Hindlimb muscle (tissue), 1 donor: Measurements from ENCODE around the gene RNF31. TPM values are rescaled to one million over a fixed set of nuclear protein-coding genes. Genes with fewer than 3 reads are reported as not detected.
"Not testable (repeated sequence)": the region's sequence is repeated elsewhere in the genome, so short reads cannot be mapped to it uniquely, and the experiment has no call there.

ENCODE experiments used
- DNase-seq: peaks from one replicate; pipeline ENCODE4 v3.0.0-alpha.2; 2013
- polyA plus RNA-seq: library from polyadenylated mRNA; unstranded; fragments of 120-200 nt; gene quantifications from one replicate; pipeline ENCODE4 v1.2.1, GENCODE V29; 2013; ENCODE audit not compliant: insufficient read length

The RNF31 gene
- polyA plus RNA-seq, 1 donor = 39.5 TPM

- not testable (repeated sequence) for DNase-seq
Measured at GRCh38 chr14:24203249-24203886, 56.1 kb downstream of the RNF31 start.

DNA sequence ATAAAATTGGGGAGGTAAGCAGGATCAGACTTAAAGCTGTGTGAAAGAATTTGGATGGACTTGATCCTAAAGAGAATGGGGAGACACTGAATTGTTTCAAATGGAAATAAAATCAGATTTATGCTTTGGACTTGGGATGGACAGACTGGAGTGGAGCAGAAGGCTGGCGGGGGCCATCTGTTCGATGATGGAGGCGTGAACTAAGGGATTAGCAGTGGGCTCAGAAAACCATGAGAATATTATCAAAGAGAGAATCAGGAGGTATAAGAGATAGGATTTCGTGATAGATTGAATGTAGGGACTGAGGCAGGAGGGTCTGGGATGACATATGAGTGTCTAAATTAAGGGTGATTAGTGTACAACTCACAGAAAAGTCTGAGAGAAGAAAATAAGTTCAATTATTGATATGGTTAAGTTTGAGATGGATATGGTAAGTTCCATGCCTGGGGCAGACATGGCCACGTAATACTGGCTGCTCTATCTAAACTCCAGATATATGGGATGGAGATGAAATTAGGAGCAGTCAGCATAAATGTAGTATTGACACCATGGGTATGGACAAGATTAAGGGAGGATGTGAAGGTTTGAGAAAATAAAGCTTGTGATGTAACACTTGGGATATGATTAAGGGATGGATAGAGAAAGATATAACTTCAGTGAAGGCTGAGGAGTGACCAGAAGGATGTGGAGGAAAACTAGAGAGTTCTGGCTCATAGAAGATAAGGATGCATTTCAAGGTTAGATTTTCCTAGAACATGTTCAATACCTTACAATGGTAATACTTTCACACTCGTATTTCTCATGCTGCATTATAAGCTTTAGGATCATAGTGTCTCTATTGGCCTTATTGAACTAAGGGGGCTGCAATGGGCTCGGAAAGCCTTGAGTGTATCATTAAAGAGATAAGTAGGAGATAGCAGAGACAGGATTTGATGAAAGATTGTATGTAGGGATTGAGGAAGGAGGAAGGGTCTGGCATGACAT lies 57.2 kb downstream of the RNF31 start:
- DNase-seq = no peak

DNA sequence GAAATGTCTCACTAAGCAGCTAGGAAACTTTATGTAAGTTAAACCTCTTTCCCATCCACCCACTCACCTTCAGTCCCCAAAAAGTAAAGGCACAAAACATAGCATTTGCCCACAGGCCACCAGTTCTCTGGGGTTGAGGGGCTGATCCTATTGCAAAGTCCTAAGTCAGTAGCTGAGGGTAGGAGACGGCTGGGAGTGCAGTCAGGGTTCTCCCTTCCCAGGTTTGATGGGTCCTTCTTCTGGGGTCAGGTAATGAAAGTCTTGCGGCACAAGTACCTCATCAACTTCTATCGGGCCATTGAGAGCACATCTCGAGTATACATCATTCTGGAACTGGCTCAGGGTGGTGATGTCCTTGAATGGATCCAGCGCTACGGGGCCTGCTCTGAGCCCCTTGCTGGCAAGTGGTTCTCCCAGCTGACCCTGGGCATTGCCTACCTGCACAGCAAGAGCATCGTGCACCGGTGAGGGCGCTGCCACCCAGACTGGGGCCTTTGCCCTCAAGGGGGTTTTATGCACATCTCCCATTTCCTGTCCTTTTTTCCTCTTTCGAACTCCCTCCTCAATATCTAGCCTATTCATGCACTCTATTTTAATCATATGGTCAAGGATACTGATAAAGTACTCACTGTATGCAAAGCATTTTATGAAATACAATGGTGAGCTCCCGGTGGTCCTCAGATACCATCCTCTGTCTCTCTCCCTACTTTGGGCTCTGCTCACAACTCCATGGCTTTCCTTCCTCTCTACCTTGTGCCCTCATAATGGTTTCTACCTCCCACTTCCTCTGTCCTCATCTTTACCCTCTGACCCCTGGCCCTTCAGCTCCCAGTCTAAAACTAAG lies 59.2 kb downstream of the RNF31 start:
- no peak for DNase-seq

- no peak for DNase-seq
Measured at GRCh38 chr14:24207104-24207551, 59.8 kb downstream of the RNF31 start.

GRCh38 chr14:24207625-24208024 lies 60.3 kb downstream of the RNF31 start:
- DNase-seq = no peak

Other genes with a start within 250 kb of the RNF31 start
- 21.9 TPM for gene DHRS4, start 193.7 kb upstream of the RNF31 start, polyA plus RNA-seq
- 9.2 TPM for gene DHRS4L2, start 158.6 kb upstream of the RNF31 start, polyA plus RNA-seq
- 0.10 TPM for gene CARMIL3, start 95.5 kb upstream of the RNF31 start, polyA plus RNA-seq
- not detected for gene CPNE6, start 75.9 kb upstream of the RNF31 start, polyA plus RNA-seq
- gene PCK2, start 53.2 kb upstream of the RNF31 start, polyA plus RNA-seq = 4.3 TPM
- gene DCAF11, start 32.7 kb upstream of the RNF31 start, polyA plus RNA-seq = 48.2 TPM
- gene NRL, start 32.5 kb upstream of the RNF31 start, polyA plus RNA-seq = 1.7 TPM
- gene FITM1, start 16.8 kb upstream of the RNF31 start, polyA plus RNA-seq = 146 TPM
- 110 TPM for gene PSME1, start 11.3 kb upstream of the RNF31 start, polyA plus RNA-seq
- 29.8 TPM for gene EMC9, start 5.9 kb upstream of the RNF31 start, polyA plus RNA-seq
- 75.2 TPM for gene PSME2, start 888 bp upstream of the RNF31 start, polyA plus RNA-seq
- gene IRF9, start 13.8 kb downstream of the RNF31 start, polyA plus RNA-seq = 32.6 TPM
- gene REC8, start 24.6 kb downstream of the RNF31 start, polyA plus RNA-seq = 14.5 TPM
- gene IPO4, start 41.3 kb downstream of the RNF31 start, polyA plus RNA-seq = 33.5 TPM
- 18.6 TPM for gene TM9SF1, start 47.9 kb downstream of the RNF31 start, polyA plus RNA-seq
- 4.5 TPM for gene TSSK4, start 58.2 kb downstream of the RNF31 start, polyA plus RNA-seq
- gene CHMP4A, start 66.0 kb downstream of the RNF31 start, polyA plus RNA-seq = 37.6 TPM
- gene MDP1, start 68.6 kb downstream of the RNF31 start, polyA plus RNA-seq = 9.3 TPM
- gene NEDD8, start 84.9 kb downstream of the RNF31 start, polyA plus RNA-seq = 176 TPM
- 45.8 TPM for gene GMPR2, start 85.4 kb downstream of the RNF31 start, polyA plus RNA-seq
- 39.0 TPM for gene TINF2, start 95.1 kb downstream of the RNF31 start, polyA plus RNA-seq
- 2.1 TPM for gene TGM1, start 115.7 kb downstream of the RNF31 start, polyA plus RNA-seq
- 15.0 TPM for gene RABGGTA, start 124.1 kb downstream of the RNF31 start, polyA plus RNA-seq
- 14.7 TPM for gene DHRS1, start 152.3 kb downstream of the RNF31 start, polyA plus RNA-seq
- 22.6 TPM for gene NOP9, start 152.4 kb downstream of the RNF31 start, polyA plus RNA-seq
- 10.3 TPM for gene CIDEB, start 160.5 kb downstream of the RNF31 start, polyA plus RNA-seq
- gene LTB4R2, start 162.6 kb downstream of the RNF31 start, polyA plus RNA-seq = 4.1 TPM
- 3.5 TPM for gene LTB4R, start 164.0 kb downstream of the RNF31 start, polyA plus RNA-seq
- gene ADCY4, start 187.6 kb downstream of the RNF31 start, polyA plus RNA-seq = 17.0 TPM
- gene RIPK3, start 192.5 kb downstream of the RNF31 start, polyA plus RNA-seq = 2.1 TPM
- gene NFATC4, start 220.7 kb downstream of the RNF31 start, polyA plus RNA-seq = 34.8 TPM